ACC112 (cell line): ENCODE data around the gene ACTG1.

Experiments used
- H2AFZ ChIP-seq: fragments of 200-600 bp; sonication (generic); one replicate; pipeline ENCODE4 v1.6.0; 2017; ENCODE audit warnings: antibody characterized with exemption, low read length; ENCODE audit not compliant: unreplicated experiment
- H3K27ac ChIP-seq: fragments of 200-600 bp; sonication (generic); 2 replicates; pipeline ENCODE4 v1.5.1; 2014; ENCODE audit warnings: low read depth, mild to moderate bottlenecking, antibody characterized with exemption, low read length, moderate library complexity
- H3K27me3 ChIP-seq: fragments of 200-600 bp; sonication (generic); 2 replicates; pipeline ENCODE4 v1.6.1; 2014; ENCODE audit warnings: mild to moderate bottlenecking, antibody characterized with exemption, low read length, moderate library complexity, mixed read lengths; ENCODE audit not compliant: insufficient read depth
- H3K36me3 ChIP-seq: fragments of 200-600 bp; sonication (generic); 2 replicates; pipeline ENCODE4 v1.6.1; 2016; ENCODE audit warnings: mild to moderate bottlenecking, antibody characterized with exemption, low read length, moderate library complexity, mixed read lengths; ENCODE audit not compliant: insufficient read depth
- H3K4me1 ChIP-seq: fragments of 200-600 bp; sonication (generic); one replicate; pipeline ENCODE4 v1.6.1; 2016; ENCODE audit warnings: low read length, mixed read lengths; ENCODE audit not compliant: insufficient read depth, unreplicated experiment, control insufficient read depth
- H3K4me3 ChIP-seq: fragments of 200-600 bp; sonication (generic); 2 replicates; pipeline ENCODE4 v1.5.1; 2014; ENCODE audit warnings: mild to moderate bottlenecking, low read depth, low read length
- H3K79me2 ChIP-seq: fragments of 200-600 bp; sonication (generic); one replicate; pipeline ENCODE4 v1.6.0; 2016; ENCODE audit warnings: low read length; ENCODE audit not compliant: control insufficient read depth, unreplicated experiment, insufficient read depth

ACTG1 gene

GRCh38 chr17:81523402-81524038 is 10.9 kb upstream of the ACTG1 start:
- H3K27me3 ChIP-seq, result no peaks in the 10 kb centered on the region
- no peaks in the 10 kb centered on the region for H3K79me2 ChIP-seq
- no peak overlapping the region for H2AFZ ChIP-seq
- peaks cover 16% of the 10 kb centered on the region for H3K4me1 ChIP-seq
- H3K36me3 ChIP-seq, result no peaks in the 10 kb centered on the region
- no peak overlapping the region for H3K4me3 ChIP-seq
- no peak overlapping the region for H3K27ac ChIP-seq

GRCh38 chr17:81522491-81523401 is 10.1 kb upstream of the ACTG1 start:
- Histone ChIP-seq H3K27me3 (no peaks in the 10 kb centered on the region), H2AFZ (no peak overlapping the region), H3K79me2 (peaks cover 1% of the 10 kb centered on the region), H3K27ac (no peak overlapping the region), H3K4me3 (no peak overlapping the region), H3K36me3 (no peaks in the 10 kb centered on the region), H3K4me1 (peaks cover 22% of the 10 kb centered on the region)

- Histone ChIP-seq H3K4me1 (peaks cover 30% of the 10 kb centered on the region), H3K27ac (no peak overlapping the region), H3K4me3 (no peak overlapping the region), H3K27me3 (no peaks in the 10 kb centered on the region), H3K79me2 (peaks cover 20% of the 10 kb centered on the region), H2AFZ (no peak overlapping the region), H3K36me3 (no peaks in the 10 kb centered on the region)
Measured at GRCh38 chr17:81520021-81520901, 7.7 kb upstream of the ACTG1 start.

GRCh38 chr17:81519284-81520020 is 6.9 kb upstream of the ACTG1 start:
- Histone ChIP-seq H3K4me3 (peak overlapping the region; percentile 76), H3K27me3 (no peaks in the 10 kb centered on the region), H3K79me2 (peaks cover 22% of the 10 kb centered on the region), H3K4me1 (peaks cover 30% of the 10 kb centered on the region), H3K36me3 (no peaks in the 10 kb centered on the region), H3K27ac (no peak overlapping the region), H2AFZ (no peak overlapping the region)

- no peaks in the 10 kb centered on the region for H3K36me3 ChIP-seq
- peaks cover 29% of the 10 kb centered on the region for H3K4me1 ChIP-seq
- no peak overlapping the region for H3K27ac ChIP-seq
- H2AFZ ChIP-seq, result no peak overlapping the region
- peak overlapping the region; percentile 76 for H3K4me3 ChIP-seq
- no peaks in the 10 kb centered on the region for H3K27me3 ChIP-seq
- peaks cover 22% of the 10 kb centered on the region for H3K79me2 ChIP-seq
Measured at GRCh38 chr17:81518785-81519283, 6.2 kb upstream of the ACTG1 start.

GRCh38 chr17:81518113-81518784 is 5.7 kb upstream of the ACTG1 start:
- Histone ChIP-seq H3K4me3 (peak overlapping the region; percentile 76), H2AFZ (no peak overlapping the region), H3K4me1 (peaks cover 23% of the 10 kb centered on the region)

GRCh38 chr17:81517339-81518112 is 4.9 kb upstream of the ACTG1 start:
- peaks cover 22% of the 10 kb centered on the region for H3K79me2 ChIP-seq
- H3K27ac ChIP-seq, result no peak overlapping the region
- no peaks in the 10 kb centered on the region for H3K36me3 ChIP-seq
- H3K4me3 ChIP-seq, result no peak overlapping the region
- H2AFZ ChIP-seq, result no peak overlapping the region
- peaks cover 23% of the 10 kb centered on the region for H3K4me1 ChIP-seq
- no peaks in the 10 kb centered on the region for H3K27me3 ChIP-seq

More at GRCh38 chr17:81518113-81518784, 5.7 kb upstream of the ACTG1 start:
- Histone ChIP-seq H3K27me3 (no peaks in the 10 kb centered on the region), H3K79me2 (peaks cover 22% of the 10 kb centered on the region), H3K36me3 (no peaks in the 10 kb centered on the region), H3K27ac (no peak overlapping the region)

GRCh38 chr17:81517009-81517338 is 4.4 kb upstream of the ACTG1 start:
- H3K27me3 ChIP-seq, result no peaks in the 10 kb centered on the region
- H3K36me3 ChIP-seq, result peaks cover 4% of the 10 kb centered on the region; the same call in 1 of the 2 replicates
- H3K4me1 ChIP-seq, result peaks cover 23% of the 10 kb centered on the region
- H3K27ac ChIP-seq, result no peak overlapping the region
- peak overlapping the region; percentile 80 for H3K4me3 ChIP-seq
- H3K79me2 ChIP-seq, result peaks cover 28% of the 10 kb centered on the region
- no peak overlapping the region for H2AFZ ChIP-seq

- Histone ChIP-seq H3K4me3 (peak overlapping the region; percentile 80), H3K36me3 (peaks cover 9% of the 10 kb centered on the region; the same call in 1 of the 2 replicates), H3K27me3 (no peaks in the 10 kb centered on the region), H3K27ac (no peak overlapping the region), H3K79me2 (peaks cover 33% of the 10 kb centered on the region), H2AFZ (no peak overlapping the region), H3K4me1 (peaks cover 23% of the 10 kb centered on the region)
Measured at GRCh38 chr17:81516439-81516838, 3.8 kb upstream of the ACTG1 start.
